GM12878 (cell line): Measurements from ENCODE around the gene FHL2. TPM values are rescaled to one million over a fixed set of nuclear protein-coding genes. Genes with fewer than 3 reads are reported as not detected.

ENCODE experiments used
- ATAC-seq: fragments of 200-7000 bp; cut with Tn5 transposase; 3 replicates; pipeline ENCODE4 v1.9.1; 2020; ENCODE audit warnings: mild to moderate bottlenecking, moderate library complexity
- BruUV-seq: library from RNA; stranded (reverse); fragments of 400-500 nt; replicated peaks from 2 replicates; lab custom pipeline; 2021; lab: Mats Ljungman, UMichigan
- CTCF ChIA-PET: fragments of 300-600 bp; sonication (Branson Sonifier 250); formaldehyde crosslinking; extraction: SDS; loops from one replicate; lab custom pipeline; 2021; ENCODE audit warnings: inconsistent platforms; lab: Yijun Ruan, JAX
- POLR2A ChIA-PET: fragments of 350-600 bp; formaldehyde crosslinking; extraction: SDS; loops from one replicate; lab custom pipeline; 2021; ENCODE audit warnings: inconsistent platforms; lab: Charles Lee
- RAD21 ChIA-PET: fragments of 300-600 bp; sonication (Branson Sonifier 250); formaldehyde crosslinking; loops from one replicate; lab custom pipeline; 2023; ENCODE audit warnings: antibody characterized with exemption; ENCODE audit not compliant: unreplicated experiment; lab: Charles Lee
- SMC1A ChIA-PET: fragments of 300-600 bp; sonication (Branson Sonifier 250); formaldehyde crosslinking; loops from one replicate; lab custom pipeline; 2023; ENCODE audit not compliant: unreplicated experiment, uncharacterized antibody; lab: Charles Lee
- DNase-seq: peaks from one replicate; pipeline ENCODE4 v3.0.0-alpha.2; 2011; ENCODE audit warnings: low read depth, low spot score
- FAIRE-seq: peaks from 3 replicates; lab custom pipeline; 2011; peaks lifted over from hg19 to GRCh38; lab: Jason Lieb, UNC
- H2AFZ ChIP-seq: 2 replicates; pipeline ENCODE4 v1.6.0; 2011; ENCODE audit warnings: low read depth, low read length, control low read depth; ENCODE audit not compliant: control insufficient read depth
- H3K27ac ChIP-seq: 2 replicates; pipeline ENCODE4 v1.5.1; 2011; ENCODE audit warnings: control low read depth; ENCODE audit not compliant: control insufficient read depth, insufficient read depth
- H3K27me3 ChIP-seq, 2 experiments: replicated peaks in 1 of 2; 2 replicates each; pipeline versions ENCODE4 v1.6.0 to v1.6.1; 2011; ENCODE audit warnings: low read length in 1 of 2; ENCODE audit not compliant: control insufficient read depth in 2 of 2, insufficient read depth in 2 of 2
- H3K36me3 ChIP-seq, 2 experiments: 2 replicates each; pipeline ENCODE4 v1.5.1; 2011; ENCODE audit warnings: low read length in 1 of 2; ENCODE audit not compliant: control insufficient read depth in 2 of 2, insufficient read depth in 2 of 2
- H3K4me1 ChIP-seq: 2 replicates; pipeline ENCODE4 v1.6.1; 2011; ENCODE audit warnings: mild to moderate bottlenecking, low read length, moderate library complexity, mixed read lengths; ENCODE audit not compliant: control insufficient read depth, insufficient read depth
- H3K4me2 ChIP-seq: 2 replicates; pipeline ENCODE4 v1.6.0; 2011; ENCODE audit warnings: control low read depth; ENCODE audit not compliant: control insufficient read depth, insufficient read depth
- H3K4me3 ChIP-seq: fragments of 200-600 bp; sonication (generic); 2 replicates; pipeline ENCODE4 v1.5.1; 2016
- H3K79me2 ChIP-seq: 2 replicates; pipeline ENCODE4 v1.6.0; 2011; ENCODE audit warnings: low read length; ENCODE audit not compliant: control insufficient read depth, insufficient read depth
- H3K9ac ChIP-seq: 2 replicates; pipeline ENCODE4 v1.8.0; 2011; ENCODE audit warnings: low read length, control low read depth, mixed read lengths; ENCODE audit not compliant: control insufficient read depth, insufficient read depth
- H3K9me3 ChIP-seq: replicated peaks from 3 replicates; pipeline ENCODE4 v1.5.1; 2011; ENCODE audit warnings: mild to moderate bottlenecking, low read length; ENCODE audit not compliant: control insufficient read depth, insufficient read depth
- H4K20me1 ChIP-seq: 2 replicates; pipeline ENCODE4 v1.6.0; 2011; ENCODE audit not compliant: control insufficient read depth, insufficient read depth
- BCL11A ChIP-seq: IDR thresholded peaks from 2 replicates; pipeline ENCODE4 v1.6.1; 2011; ENCODE audit warnings: low read depth, low read length
- BHLHE40 ChIP-seq, 2 experiments: fragments of 450-650 bp in 1 of 2; IDR thresholded peaks; 2 replicates each; pipeline ENCODE4 v1.6.1; 2011 to 2017; ENCODE audit warnings: low read depth in 2 of 2, borderline replicate concordance in 1 of 2, improper control_type of control experiment in 1 of 2, low read length in 1 of 2, mild to moderate bottlenecking in 1 of 2
- CEBPZ ChIP-seq: fragments of 150-350 bp; IDR thresholded peaks from 2 replicates; pipeline ENCODE4 v1.6.1; 2016; ENCODE audit warnings: low read depth, low read length
- DPF2 ChIP-seq: fragments of 450-650 bp; IDR thresholded peaks from 2 replicates; pipeline ENCODE4 v1.6.1; 2017; ENCODE audit warnings: mild to moderate bottlenecking
- HDGF ChIP-seq: fragments of 450-650 bp; IDR thresholded peaks from 2 replicates; pipeline ENCODE4 v1.6.1; 2016; ENCODE audit warnings: antibody characterized with exemption
- IKZF1 ChIP-seq: fragments of 450-650 bp; conservative IDR thresholded peaks from 2 replicates; pipeline ENCODE4 v1.6.1; 2017; ENCODE audit warnings: antibody characterized with exemption, mild to moderate bottlenecking
- JUNB ChIP-seq: IDR thresholded peaks from 2 replicates; pipeline ENCODE4 v1.6.1; 2016; ENCODE audit warnings: antibody characterized with exemption, mild to moderate bottlenecking
- NFYB ChIP-seq: IDR thresholded peaks from 2 replicates; pipeline ENCODE4 v1.6.1; 2011; ENCODE audit warnings: low read depth, mild to moderate bottlenecking, low read length, improper control_type of control experiment, moderate library complexity; ENCODE audit not compliant: insufficient read depth
- RB1 ChIP-seq: fragments of 450-650 bp; formaldehyde crosslinking; IDR thresholded peaks from 2 replicates; pipeline ENCODE4 v1.6.1; 2017; ENCODE audit warnings: mild to moderate bottlenecking, borderline replicate concordance
- SMC3 ChIP-seq: IDR thresholded peaks from 2 replicates; pipeline ENCODE4 v1.6.1; 2011; ENCODE audit warnings: low read length, improper control_type of control experiment, borderline replicate concordance
- TBL1XR1 ChIP-seq: IDR thresholded peaks from 2 replicates; pipeline ENCODE4 v1.6.1; 2012; ENCODE audit warnings: low read depth, low read length, improper control_type of control experiment
- TCF12 ChIP-seq: IDR thresholded peaks from 2 replicates; pipeline ENCODE4 v1.6.1; 2011; ENCODE audit warnings: low read depth, mild to moderate bottlenecking, low read length
- ZNF592 ChIP-seq: fragments of 450-650 bp; IDR thresholded peaks from 2 replicates; pipeline ENCODE4 v1.6.1; 2017; ENCODE audit warnings: mild to moderate bottlenecking, moderate library complexity
- WGBS: methylation state at CpG from one replicate; pipeline ENCODE4 v1.1.6; 2016; ENCODE audit warnings: low lambda C conversion rate; ENCODE audit not compliant: insufficient replicate concordance, insufficient coverage; ENCODE audit errors: missing lambda C conversion rate; 5-methylcytosine and 5-hydroxymethylcytosine counted together
- in situ Hi-C: fragments of 300-500 bp; cut with MboI; formaldehyde crosslinking; loops from 9 replicates; pipeline ENCODE4 v1.14.3; 2018; ENCODE audit warnings: mixed read lengths
- intact Hi-C: fragments of 100-400 bp; cut with micrococcal nuclease; formaldehyde crosslinking; loops from one replicate; pipeline ENCODE4 v1.14.2; 2022; ENCODE audit not compliant: unreplicated experiment
- polyA plus RNA-seq, 11 experiments: library from polyadenylated mRNA; depleted of rRNA in 4 of 11; unstranded in 6 of 11; stranded (reverse) in 5 of 11; fragments of >200 nt; fragmentation: Nextera tagmentation in 4 of 11; fragmentation: Illumina TruSeq in 1 of 11; extraction: Ambion mirVana in 4 of 11; extraction: Trizol in 1 of 11; gene quantifications; 1 replicate in 1 of 11; 2 replicates in 10 of 11; pipeline versions ENCODE4 v1.2.1 to v1.2.3, GENCODE V29; 2011 to 2016; ENCODE audit warnings: inconsistent platforms in 2 of 11, missing spikeins in 2 of 11, low read depth in 1 of 11
- total RNA-seq, 4 experiments: library from RNA; depleted of rRNA in 3 of 4; stranded (reverse); fragments of >200 nt in 3 of 4; fragmentation: Illumina TruSeq in 1 of 4; extraction: Trizol in 1 of 4; gene quantifications; 2 replicates each; pipeline versions ENCODE4 v1.2.1 to v1.2.3, GENCODE V29; 2013 to 2021

FHL2 gene
- total and polyA plus RNA-seq, 10 of the 15 experiments (the other 5 are each of a cell fraction or from before 2014, with no cell fraction given): 2.2 to 9.9 (median 4.5) TPM

GRCh38 chr2:105371810-105372209 lies 27.0 kb downstream of the FHL2 start (continued):
- no peak for TF ChIP-seq BHLHE40 (IDR thresholded peaks at IDR 0.05; ENCODE audit: borderline replicate concordance in 1 of 2, low read depth in 2 of 2, low read length in 1 of 2)
- no peak for TF ChIP-seq DPF2
- no peak for TF ChIP-seq HDGF
- TF ChIP-seq NFYB: no peak
- TF ChIP-seq ZNF592: no peak

- Histone ChIP-seq H3K9ac (no peak overlapping the region), H2AFZ (no peak overlapping the region), H4K20me1 (no peaks in the 10 kb centered on the region), H3K4me2 (no peak overlapping the region), H3K79me2 (no peaks in the 10 kb centered on the region; the same call in none of the 2 replicates), H3K9me3 (no peaks in the 10 kb centered on the region), H3K27me3 (no peaks in the 10 kb centered on the region), H3K4me3 (no peak overlapping the region), H3K27ac (no peak overlapping the region), H3K36me3 (no peaks in the 10 kb centered on the region), H3K4me1 (peaks cover 13% of the 10 kb centered on the region)
- ChIA-PET RAD21 (no interaction called here), POLR2A (no interaction called here), SMC1A (interaction anchor here (0.7 to 2.0 kb wide), 5 partner anchors 42 to 403 kb away, joined by 3 to 7 read pairs (median 3); no protein-coding TSS in a partner anchor), CTCF (interaction anchor here (1.3 to 1.9 kb wide), 4 partner anchors 42 to 173 kb away, joined by 4 to 10 read pairs (median 6); no protein-coding TSS in a partner anchor)
- no peak for DNase-seq
- no peak for FAIRE-seq
- ATAC-seq: no peak
- no TSS peak for BruUV-seq
- 74% methylated on average over 10 of the region's 10 CpGs for WGBS
- no peak for TF ChIP-seq RB1
- no peak for TF ChIP-seq CEBPZ
- no peak for TF ChIP-seq BCL11A
- no peak for TF ChIP-seq SMC3
- no peak for TF ChIP-seq TBL1XR1
- TF ChIP-seq JUNB: no peak
- TF ChIP-seq HDGF: no peak
- no peak for TF ChIP-seq TCF12
- TF ChIP-seq IKZF1: no peak
- intact Hi-C loops: loop anchor here (10.0 kb wide), 1 partner anchor 374 kb away; the partner anchor contains the start of gene NCK2
- in situ Hi-C loops: loop anchor here (5.0 kb wide), 1 partner anchor 151 kb away; no protein-coding TSS in a partner anchor
Observed at GRCh38 chr2:105371156-105371555, 27.7 kb downstream of the FHL2 start.
